Left ventricle myocardium superior (tissue), 1 donor: Measurements from ENCODE around the gene AQP7. TPM values are rescaled to one million over a fixed set of nuclear protein-coding genes. Genes with fewer than 3 reads are reported as not detected.
"Not testable (repeated sequence)": the region's sequence is repeated elsewhere in the genome, so short reads cannot be mapped to it uniquely, and the experiment has no call there.

ENCODE experiments used
- ATAC-seq: fragments of 200-7000 bp; cut with Tn5 transposase; one replicate; pipeline ENCODE4 v1.9.1; 2020; ENCODE audit warnings: mild to moderate bottlenecking, moderate library complexity
- DNase-seq: peaks from one replicate; pipeline ENCODE4 v3.0.0-alpha.2; 2020
- intact Hi-C: fragments of 100-400 bp; cut with micrococcal nuclease; formaldehyde crosslinking; loops from one replicate; pipeline ENCODE4 v1.11.0; 2022
- total RNA-seq: library from RNA; stranded (reverse); fragmentation: NEBNext Ultra II Directional; extraction: Animal tissue kit (Norgen Biotek cat#: 25700); gene quantifications from one replicate; pipeline ENCODE4 v1.2.1, GENCODE V29; 2021
- donor health status: DM: no; HTN: yes; CAD: no; lungs with severe emphysema.

AQP7 gene
- total RNA-seq, 1 donor from 2014 or later = 173 TPM

- intact Hi-C loops = no loop called here
- no peak for DNase-seq
- ATAC-seq = peak; percentile 60
Measured at GRCh38 chr9:33403941-33404787, 1.8 kb upstream of the AQP7 start.

GRCh38 chr9:33401809-33402208 is 559 bp downstream of the AQP7 start:
- DNase-seq, intact Hi-C loops: not testable (repeated sequence)

DNA sequence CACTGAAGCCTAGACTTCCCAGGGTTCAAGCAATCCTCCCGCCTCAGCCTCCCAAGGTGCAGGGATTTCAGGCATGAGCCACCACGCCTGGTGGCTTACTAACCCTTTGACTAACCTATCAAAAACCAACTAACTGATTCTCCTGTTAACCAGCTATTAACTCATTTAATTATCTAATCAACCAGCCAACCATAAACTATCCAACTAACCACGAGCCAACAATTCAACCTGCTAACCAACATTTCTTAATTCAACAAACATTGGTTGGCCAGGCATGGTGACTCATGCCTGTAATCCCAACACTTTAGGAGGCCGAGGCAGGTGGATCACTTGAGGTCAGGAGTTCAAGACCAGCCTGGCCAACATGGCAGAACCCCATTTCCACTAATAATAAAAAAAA is 3.3 kb downstream of the AQP7 start:
- ATAC-seq, DNase-seq, intact Hi-C loops: not testable (repeated sequence)

More at GRCh38 chr9:33401809-33402208, 559 bp downstream of the AQP7 start:
- ATAC-seq = not testable (repeated sequence)

DNA sequence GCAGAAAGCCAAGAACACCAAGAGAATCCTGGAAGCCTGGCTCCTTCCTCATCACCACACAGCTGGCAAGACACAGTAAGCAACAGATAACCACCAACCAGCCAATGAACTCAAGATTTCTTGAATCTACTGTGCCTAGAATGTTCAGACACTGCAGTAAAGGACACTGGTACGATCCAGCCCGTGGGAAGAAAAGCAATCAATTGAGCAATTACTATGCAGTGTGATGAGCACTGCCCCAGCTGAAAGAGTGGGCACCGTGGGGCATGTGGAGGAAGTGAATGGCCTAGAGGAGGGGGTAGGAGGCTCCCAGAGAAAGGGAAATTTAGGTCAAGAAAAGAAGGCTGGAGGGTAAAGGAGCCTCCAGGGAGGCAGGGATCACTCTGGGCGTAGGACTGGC is 4.6 kb downstream of the AQP7 start:
- not testable (repeated sequence) for DNase-seq

DNA sequence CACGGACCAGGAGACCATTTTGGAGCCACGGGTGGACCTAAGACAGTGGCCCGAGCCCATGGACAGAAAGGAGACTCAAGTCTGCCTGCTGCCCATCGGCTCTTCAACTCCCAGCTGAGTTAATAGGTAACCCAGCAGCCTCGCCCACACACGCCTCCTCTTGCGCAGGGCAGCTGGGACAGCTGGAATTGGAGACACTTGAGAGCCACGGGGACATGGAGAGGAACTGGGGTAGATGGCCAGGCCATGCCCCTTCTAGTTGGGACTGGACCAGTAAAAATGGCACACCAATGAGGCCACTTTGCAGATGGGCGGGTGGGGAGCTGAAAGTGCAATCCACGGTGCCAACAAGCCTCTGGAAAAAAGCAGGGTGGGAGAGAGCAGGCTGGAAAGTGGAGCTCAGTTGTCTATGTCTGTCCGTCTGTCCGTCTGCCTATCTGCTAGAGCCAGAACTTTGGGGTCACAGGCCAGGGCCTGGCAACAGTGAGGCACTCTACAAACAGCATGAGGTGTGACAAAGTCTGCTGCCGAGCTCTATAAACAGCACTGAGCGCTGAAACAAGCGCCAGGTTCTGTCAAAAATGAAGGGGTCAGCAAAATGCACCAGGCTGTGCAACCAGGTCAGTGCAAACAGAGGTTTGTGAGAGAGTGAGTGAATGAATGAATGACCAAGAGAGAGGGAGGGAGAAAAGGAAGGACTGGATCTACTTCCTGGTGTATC is 7.0 kb downstream of the AQP7 start:
- DNase-seq = peak; percentile 73
- ATAC-seq, intact Hi-C loops: not testable (repeated sequence)

More for the DNA sequence above, 4.6 kb downstream of the AQP7 start:
- intact Hi-C loops, ATAC-seq: not testable (repeated sequence)

DNA sequence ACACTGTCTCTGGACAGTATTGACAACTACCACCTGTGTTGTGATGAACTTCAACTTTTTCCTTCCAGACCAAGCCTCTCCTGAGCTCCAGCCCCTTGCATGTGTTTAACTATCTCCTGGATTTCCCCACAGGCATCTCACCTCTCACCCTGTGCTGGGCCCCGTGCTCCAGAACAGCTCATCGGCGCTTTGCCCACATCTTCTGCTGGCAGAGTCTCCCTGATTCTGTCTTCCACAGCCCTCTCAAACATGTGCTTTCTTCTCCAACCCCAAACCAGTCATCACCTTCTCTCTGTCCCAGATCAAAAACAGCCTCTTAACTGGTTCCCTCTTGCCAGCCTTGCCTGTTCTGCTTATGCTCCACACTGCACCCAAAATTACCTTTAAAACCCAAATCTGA is 8.4 kb downstream of the AQP7 start:
- ATAC-seq, intact Hi-C loops: not testable (repeated sequence)
- peak; percentile 70 for DNase-seq

GRCh38 chr9:33393581-33393980 is 8.8 kb downstream of the AQP7 start:
- intact Hi-C loops = no loop called here
- DNase-seq = peak; percentile 79
- ATAC-seq = peak; percentile 26

DNA sequence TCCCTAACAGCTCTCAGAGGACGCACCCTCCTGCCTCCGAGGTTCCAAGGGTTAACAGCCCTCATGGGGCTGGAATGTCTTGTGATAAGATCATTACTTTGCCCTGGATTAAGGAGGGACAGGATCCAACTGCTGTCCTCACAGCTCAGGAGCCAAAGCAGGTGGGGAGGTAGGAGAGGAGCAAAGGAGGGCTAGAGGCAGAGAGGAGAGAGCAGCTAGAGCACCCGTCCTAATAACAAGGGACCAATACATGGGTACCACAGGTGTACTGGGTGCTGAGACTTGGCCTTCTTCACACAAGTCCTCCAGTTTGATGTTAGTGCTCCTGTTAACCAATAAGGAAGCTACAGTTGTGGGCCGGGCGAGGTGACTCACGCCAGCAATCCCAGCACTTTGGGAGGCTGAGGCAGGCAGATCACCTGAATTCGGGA is 9.8 kb downstream of the AQP7 start:
- DNase-seq = peak; percentile 9
- intact Hi-C loops = not testable (repeated sequence)
- ATAC-seq = peak; percentile 63

DNA sequence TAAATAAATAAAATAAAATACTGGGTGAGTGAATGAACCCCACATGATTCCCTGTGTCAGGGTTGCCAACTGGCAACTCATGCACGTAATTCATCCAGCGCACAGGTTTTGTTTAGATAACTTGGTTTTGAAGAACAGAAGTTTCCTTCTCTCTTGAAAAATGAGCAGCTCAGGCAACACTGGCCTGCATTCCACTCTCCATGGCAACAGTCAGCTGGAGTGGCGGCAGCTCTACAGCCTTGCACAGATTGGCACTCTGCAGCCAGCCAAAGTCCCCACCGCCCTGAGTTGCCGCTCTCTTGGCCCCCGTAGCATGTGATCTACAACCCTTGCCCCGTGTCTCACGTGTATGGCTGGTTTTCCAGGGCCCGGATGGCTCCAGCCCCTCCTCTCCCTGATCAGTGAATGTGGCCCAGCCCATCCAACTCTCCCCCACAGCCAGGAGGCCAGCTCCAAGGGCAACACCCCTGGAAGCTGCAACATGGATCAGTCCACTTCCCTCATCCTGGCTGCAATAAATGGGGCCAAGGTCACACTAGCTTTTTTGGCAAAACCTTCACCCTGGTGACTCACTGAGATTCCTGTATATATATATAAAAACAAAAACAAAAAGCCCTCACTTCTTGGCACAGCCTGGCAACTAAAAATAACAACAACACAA is 11.1 kb downstream of the AQP7 start:
- ATAC-seq (peak; percentile 42), DNase-seq (peak; percentile 71)
- intact Hi-C loops = not testable (repeated sequence)

- ATAC-seq (peak; percentile 43), DNase-seq (peak; percentile 17)
- intact Hi-C loops = no loop called here
Measured at GRCh38 chr9:33388110-33388994, 14.0 kb downstream of the AQP7 start.

DNA sequence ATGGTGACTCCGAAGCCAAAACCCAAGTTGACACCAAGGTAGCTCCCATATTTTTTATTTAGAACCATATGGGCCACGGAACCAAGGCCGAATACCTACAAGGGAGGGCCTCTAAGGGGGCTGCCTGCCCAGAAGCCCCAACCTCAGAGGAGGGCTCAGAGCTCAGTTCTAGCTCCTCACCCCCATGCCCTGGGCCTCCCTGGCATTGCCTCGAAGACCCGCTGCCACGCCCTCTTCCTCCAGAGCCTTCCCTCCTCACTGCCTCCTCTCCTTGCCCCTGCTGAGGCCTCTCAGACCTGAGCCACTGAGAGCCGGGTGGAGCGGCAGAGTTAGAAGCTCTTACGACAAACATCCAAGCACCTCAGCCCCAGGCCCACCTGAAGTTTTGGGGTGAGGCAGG is 15.4 kb downstream of the AQP7 start:
- intact Hi-C loops, DNase-seq: not testable (repeated sequence)

DNA sequence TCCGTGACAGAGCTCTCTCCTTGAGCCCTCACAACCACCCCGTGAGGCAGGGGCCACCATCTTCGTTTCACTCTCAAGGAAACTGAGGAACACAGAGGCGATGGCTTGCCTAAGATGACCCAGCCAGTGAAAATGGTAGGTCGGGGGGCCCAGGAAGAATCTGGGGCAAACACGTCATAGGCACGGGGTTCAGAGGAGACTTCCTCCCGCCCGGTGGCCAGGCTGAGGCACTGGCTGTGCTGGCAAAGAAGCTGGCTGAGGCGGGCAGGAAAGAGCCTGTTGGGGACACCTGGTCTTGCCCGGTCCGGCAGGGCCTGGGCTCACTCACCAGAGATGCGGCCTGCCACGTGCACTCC is 15.7 kb downstream of the AQP7 start:
- peak; percentile 16 for DNase-seq
- ATAC-seq, intact Hi-C loops: not testable (repeated sequence)

More for the DNA sequence above, 15.4 kb downstream of the AQP7 start:
- not testable (repeated sequence) for ATAC-seq

DNA sequence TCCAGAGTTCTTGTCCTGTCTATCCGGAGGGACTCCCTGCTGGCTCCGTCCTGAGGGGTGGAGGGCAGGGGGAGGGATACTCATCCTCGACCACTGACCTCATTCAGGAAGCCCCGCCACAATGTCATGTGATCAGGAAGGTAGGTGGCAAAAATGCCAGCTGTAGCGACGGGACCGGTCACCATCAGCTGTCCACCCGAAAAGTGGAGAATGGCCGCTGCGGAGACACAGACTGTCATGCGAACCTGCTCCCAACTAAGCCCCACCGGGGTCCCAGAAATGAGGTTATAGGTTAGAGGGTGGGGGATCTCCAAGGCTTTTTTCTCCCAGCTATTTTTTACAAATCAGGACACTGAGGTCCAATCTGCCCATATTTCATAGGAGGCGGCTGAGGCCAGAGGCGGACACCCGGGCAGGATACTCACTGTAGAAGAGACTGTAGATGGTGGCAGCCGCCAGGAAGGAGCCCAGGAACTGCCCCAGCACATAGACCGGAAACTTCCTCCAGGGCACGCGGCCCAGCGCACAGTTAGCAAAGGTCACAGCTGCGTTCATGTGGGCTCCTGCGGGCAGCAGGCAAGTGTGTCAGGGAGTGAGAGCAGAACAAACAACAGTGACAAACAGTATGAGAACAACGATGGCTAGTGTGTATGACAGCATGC is 16.3 kb downstream of the AQP7 start:
- DNase-seq = peak; percentile 27
- intact Hi-C loops, ATAC-seq: not testable (repeated sequence)

- ATAC-seq, intact Hi-C loops: not testable (repeated sequence)
- peak; percentile 15 for DNase-seq
Measured at GRCh38 chr9:33385536-33385935, 16.8 kb downstream of the AQP7 start.

GRCh38 chr9:33383396-33383795 is 19.0 kb downstream of the AQP7 start:
- ATAC-seq, DNase-seq, intact Hi-C loops: not testable (repeated sequence)

- DNase-seq, intact Hi-C loops, ATAC-seq: not testable (repeated sequence)
Measured at GRCh38 chr9:33382397-33382796, 20.0 kb downstream of the AQP7 start.

GRCh38 chr9:33381231-33381791 is 21.1 kb downstream of the AQP7 start:
- intact Hi-C loops = no loop called here
- DNase-seq (no peak), ATAC-seq (peak; percentile 68)
